ENCODE data around the gene PARN. TPM values are rescaled to one million over a fixed set of nuclear protein-coding genes. Genes with fewer than 3 reads are reported as not detected.

PARN gene
- total and polyA plus RNA-seq, 2 of the 4 experiments (the other 2 are of a cell fraction) = 24.6 to 25.1 TPM

- Histone ChIP-seq H4K20me1 (ENCODE audit: insufficient read depth, low read length) (no peaks in the 10 kb centered on the region; the same call in 1 of the 2 replicates), H4K8ac (ENCODE audit: low read depth in 2 of 2, low read length in 2 of 2) (no peak overlapping the region), H2AK5ac (ENCODE audit: low read depth, low read length) (no peak overlapping the region; the same call in 1 of the 2 replicates), H3K27me3 (ENCODE audit: control insufficient read depth, insufficient read depth, low read length) (no peaks in the 10 kb centered on the region), H3K9me1 (ENCODE audit: insufficient read depth, low read length) (no peaks in the 10 kb centered on the region), H3K4me2 (ENCODE audit: low read depth, low read length) (no peak overlapping the region), H3K36me3 (ENCODE audit: control insufficient read depth, insufficient read depth, low read length) (peaks cover 1% of the 10 kb centered on the region; the same call in 1 of the 2 replicates), H2BK20ac (ENCODE audit: low read depth, low read length) (no peak overlapping the region), H3K4me3 (ENCODE audit: insufficient read depth, low read depth, low read length) (no peak overlapping the region), H2BK120ac (ENCODE audit: low read depth, low read length) (no peak overlapping the region), H2BK15ac (ENCODE audit: low read depth, low read length) (no peak overlapping the region), H2AK9ac (replicated peaks; ENCODE audit: low read depth, low read length, poor library complexity) (no peak overlapping the region), H4K91ac (ENCODE audit: insufficient read depth, low read depth, low read length) (no peak overlapping the region), H3K18ac (ENCODE audit: low read depth, low read length) (no peak overlapping the region; the same call in 1 of the 2 replicates), H2AFZ (replicated peaks; ENCODE audit: low read length, poor library complexity) (no peak overlapping the region), H3K56ac (ENCODE audit: extremely low read depth, insufficient read depth, low read length) (no peak overlapping the region), H3K9me3 (ENCODE audit: control insufficient read depth, insufficient read depth, low read length) (peaks cover 3% of the 10 kb centered on the region; the same call in 1 of the 2 replicates), H4K5ac (ENCODE audit: low read depth, low read length) (no peak overlapping the region), H3K4me1 (ENCODE audit: control insufficient read depth, insufficient read depth, low read length) (peaks cover 3% of the 10 kb centered on the region; the same call in 1 of the 2 replicates), H3K23ac (ENCODE audit: low read depth, low read length) (no peak overlapping the region), H3K9ac (ENCODE audit: low read depth, low read length) (no peak overlapping the region), H3K79me1 (ENCODE audit: low read depth in 1 of 2, low read length in 2 of 2) (peaks cover 0 to 6% of the 10 kb centered on the region in 2 experiments; a peak in 1 of 4 replicates), H3K27ac (ENCODE audit: insufficient read depth, low read length) (no peak overlapping the region), H3K14ac (replicated peaks; ENCODE audit: low read depth, low read length) (peak overlapping the region; percentile 21; the same call in 1 of the 2 replicates), H2BK5ac (ENCODE audit: low read depth, low read length, poor library complexity, severe bottlenecking) (no peak overlapping the region), H3K4ac (ENCODE audit: low read depth, low read length) (no peak overlapping the region)
- POLR2A ChIA-PET (ENCODE audit: unreplicated experiment) = no interaction called here
- ATAC-seq (ENCODE audit: low read depth) = no peak
- WGBS, 2 experiments (ENCODE audit: extremely low coverage in 2 of 2, insufficient read length in 1 of 2) = 89% methylated on average over 2 of the region's 3 CpGs; no CpG with 5 or more reads in 1 of the 2 experiments
- TF ChIP-seq RAD21 (IDR thresholded peaks at IDR 0.05; ENCODE audit: low read length) (no peak), CHD1 (IDR thresholded peaks at IDR 0.05; ENCODE audit: low read depth, low read length) (no peak), CTCF (conservative IDR thresholded peaks at IDR 0.05; ENCODE audit: low read depth, low read length) (no peak), FOS (IDR thresholded peaks at IDR 0.05; ENCODE audit: low read depth, low read length) (no peak), CEBPB (IDR thresholded peaks at IDR 0.05; ENCODE audit: low read depth, low read length) (no peak), MAZ (IDR thresholded peaks at IDR 0.05; ENCODE audit: borderline replicate concordance, low read depth, low read length) (no peak), SMC3 (IDR thresholded peaks at IDR 0.05; ENCODE audit: low read depth, low read length) (no peak), MXI1 (IDR thresholded peaks at IDR 0.05; ENCODE audit: borderline replicate concordance, low read depth, low read length) (no peak), BHLHE40 (IDR thresholded peaks at IDR 0.05; ENCODE audit: low read depth, low read length) (no peak), POLR2A (IDR thresholded peaks at IDR 0.05; ENCODE audit: low read depth, low read length) (no peak), MAFK (IDR thresholded peaks at IDR 0.05; ENCODE audit: low read depth, low read length) (no peak), RFX5 (IDR thresholded peaks at IDR 0.05; ENCODE audit: low read depth, low read length) (no peak), USF2 (IDR thresholded peaks at IDR 0.05; ENCODE audit: low read depth, low read length) (no peak), ELK1 (IDR thresholded peaks at IDR 0.05; ENCODE audit: borderline replicate concordance, low read depth, low read length) (no peak), NFE2L2 (IDR thresholded peaks at IDR 0.05; ENCODE audit: low read depth, low read length) (no peak), RCOR1 (IDR thresholded peaks at IDR 0.05; ENCODE audit: insufficient replicate concordance, low read length) (no peak)
- CTCF ChIA-PET = no interaction called here
- DNase-seq = peak; percentile 29
- no TSS peak for BruUV-seq (replicated peaks)
- intact Hi-C loops (cut with micrococcal nuclease) (no loop called here), in situ Hi-C loops (cut with MboI; ENCODE audit: low sequenced_read_pairs) (no loop called here), dilution Hi-C loops (cut with HindIII; ENCODE audit: low sequenced_read_pairs, unreplicated experiment) (no loop called here)
Observed at GRCh38 chr16:14462811-14463210, 167.2 kb downstream of the PARN start.
